Epithelial cell of esophagus (primary cell): ENCODE measurements around the gene SPINT1.

Source experiments
- DNase-seq: peaks from one replicate; pipeline ENCODE4 v3.0.0; 2010; ENCODE audit warnings: low read depth
- H3K4me3 ChIP-seq: 2 replicates; pipeline ENCODE4 v1.5.1; 2011; ENCODE audit warnings: mild to moderate bottlenecking, low read length, control low read depth
- CTCF ChIP-seq: IDR thresholded peaks from 2 replicates; pipeline ENCODE4 v1.5.1; 2011; ENCODE audit warnings: low read depth, mild to moderate bottlenecking, low read length, control low read depth, inconsistent platforms; ENCODE audit not compliant: insufficient read depth; ENCODE audit errors: missing control alignments

SPINT1 gene

DNA sequence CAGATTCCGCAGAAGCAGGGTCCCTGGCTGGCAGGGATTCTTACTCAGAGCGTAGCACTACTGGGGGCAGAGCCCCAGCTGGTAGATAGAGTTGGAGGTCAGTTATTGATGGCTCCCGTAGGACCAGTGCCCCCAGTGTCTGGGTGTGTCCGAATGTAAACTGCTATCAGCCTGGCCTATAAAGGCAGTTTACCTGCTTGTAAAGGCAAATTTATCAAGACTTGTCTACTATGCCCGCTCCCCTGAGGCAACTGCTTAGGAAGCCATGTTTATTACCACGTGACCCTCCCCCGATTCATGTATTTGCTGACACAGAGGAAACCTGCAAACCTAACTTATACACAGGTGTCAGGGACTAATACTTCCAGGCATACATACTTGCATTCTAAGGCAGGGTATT, 14.7 kb upstream of the SPINT1 start:
- H3K4me3 ChIP-seq: no peak overlapping the region
- no peak for DNase-seq
- TF ChIP-seq CTCF: no peak

DNA sequence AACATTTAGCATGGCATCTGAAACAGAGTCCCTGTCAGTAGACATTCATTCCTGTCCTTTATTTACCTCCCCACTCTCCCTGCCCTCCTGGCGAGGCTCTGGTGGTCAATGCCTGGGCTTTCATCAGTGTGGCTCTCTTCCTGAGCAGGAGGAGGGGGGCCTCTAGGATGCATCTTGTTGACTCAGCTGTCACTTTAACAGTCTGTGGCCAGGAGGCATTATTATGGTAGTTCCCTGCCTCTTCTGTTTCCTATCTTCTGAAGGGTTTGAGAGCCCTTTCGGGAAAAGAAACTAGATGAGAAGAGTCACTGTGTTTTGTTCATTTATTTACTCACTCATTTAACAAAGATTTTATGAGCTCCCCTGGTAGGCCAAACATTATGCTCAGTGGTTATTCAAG, 13.0 kb upstream of the SPINT1 start:
- no peak for DNase-seq
- no peak overlapping the region for H3K4me3 ChIP-seq
- TF ChIP-seq CTCF: no peak

GRCh38 chr15:40831861-40832260, 12.0 kb upstream of the SPINT1 start:
- DNase-seq: no peak
- no peak for TF ChIP-seq CTCF

DNA sequence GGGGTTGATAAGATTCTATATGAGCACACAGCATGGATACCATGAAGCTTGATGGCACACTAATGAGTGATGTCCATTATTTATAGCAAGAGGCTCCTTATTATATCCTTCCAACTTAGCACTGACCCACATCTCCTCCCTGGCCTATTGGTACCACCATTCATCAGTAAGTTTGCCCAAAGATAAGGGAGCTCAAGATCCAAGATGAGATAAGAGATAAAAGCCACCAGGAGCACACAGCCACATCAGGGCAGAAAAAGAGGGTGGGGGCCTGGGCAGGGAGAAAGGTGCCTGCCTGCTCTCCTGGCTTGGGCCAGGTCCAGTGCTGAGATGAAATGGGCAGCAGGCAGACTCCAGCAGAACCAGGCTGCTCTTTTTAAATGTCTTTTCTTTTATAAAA, 10.9 kb upstream of the SPINT1 start:
- H3K4me3 ChIP-seq: no peak overlapping the region
- no peak for TF ChIP-seq CTCF
- no peak for DNase-seq

More at GRCh38 chr15:40831861-40832260, 12.0 kb upstream of the SPINT1 start:
- no peak overlapping the region for H3K4me3 ChIP-seq

DNA sequence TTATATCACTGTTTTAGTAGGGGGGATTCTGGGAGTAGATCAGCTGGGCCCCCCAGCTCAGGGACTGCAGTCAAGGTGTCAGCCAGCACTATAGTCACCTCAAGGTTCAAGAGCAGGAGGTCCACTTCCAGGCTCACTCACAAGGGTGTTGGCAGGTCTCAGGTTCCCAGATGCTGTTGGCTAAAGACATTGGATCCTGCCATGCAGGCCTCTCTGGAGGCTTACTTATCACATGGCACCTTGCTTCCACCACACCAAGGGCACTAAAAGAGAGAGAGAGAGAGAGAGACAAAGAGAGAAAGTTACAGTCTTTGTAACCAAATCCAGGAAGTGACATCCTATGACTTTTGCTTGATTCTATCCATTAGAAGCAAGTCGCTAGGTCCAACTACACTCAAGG, 7.8 kb upstream of the SPINT1 start:
- no peak overlapping the region for H3K4me3 ChIP-seq
- no peak for DNase-seq
- TF ChIP-seq CTCF: no peak

GRCh38 chr15:40838756-40839155, 5.1 kb upstream of the SPINT1 start:
- H3K4me3 ChIP-seq: no peak overlapping the region
- DNase-seq: no peak
- no peak for TF ChIP-seq CTCF

DNA sequence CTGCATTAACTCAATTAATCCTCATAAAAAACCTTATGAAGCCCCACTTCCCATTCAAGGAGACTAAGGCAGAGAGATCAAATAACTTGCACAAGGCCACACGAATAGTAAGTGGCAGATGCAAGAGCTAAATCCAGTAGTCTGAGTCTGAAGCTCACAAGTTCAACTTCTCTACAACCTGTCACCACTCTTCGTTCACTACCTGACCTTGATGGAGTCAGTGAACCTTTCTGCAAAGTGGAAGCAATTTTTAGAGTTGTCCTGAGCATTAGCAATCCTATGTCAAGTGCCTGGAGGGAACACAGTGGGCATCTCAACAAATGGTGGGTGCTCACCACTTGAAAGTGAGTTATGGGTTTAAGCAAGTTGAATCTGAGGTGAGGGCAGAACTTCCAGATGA, 2.1 kb upstream of the SPINT1 start:
- TF ChIP-seq CTCF: no peak
- no peak for DNase-seq
- H3K4me3 ChIP-seq: no peak overlapping the region
